GM20000 (cell line): ENCODE data around the gene FSTL4.

Source experiments
- DNase-seq: peaks from one replicate; pipeline ENCODE4 v3.0.0; 2012; ENCODE audit warnings: low spot score
- TF ChIP-seq, protein P1 (sequence below): IDR thresholded peaks from 2 replicates; pipeline ENCODE4 v1.5.1; 2012; ENCODE audit warnings: mild to moderate bottlenecking, control low read depth; ENCODE audit errors: extremely low read depth, missing control alignments

Gene FSTL4

DNA sequence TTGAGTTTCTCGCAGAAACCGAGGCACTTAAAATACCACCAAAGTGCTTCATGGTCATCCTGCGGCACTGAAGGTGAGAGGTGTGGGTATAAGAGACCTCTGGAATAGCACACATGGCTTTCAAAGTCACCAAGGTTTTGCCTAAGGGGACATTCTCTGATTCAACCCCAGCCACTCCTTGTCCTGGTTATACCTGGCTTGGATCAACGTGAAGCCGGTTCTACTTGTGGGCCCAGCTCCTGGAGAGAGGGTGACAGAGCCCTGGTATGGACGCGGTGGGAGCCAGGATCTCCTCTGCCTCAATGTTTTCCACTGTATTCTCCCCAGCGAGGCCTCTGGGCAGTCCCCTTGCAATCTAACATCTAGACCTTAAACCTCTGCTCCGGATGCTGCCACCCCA is 132.0 kb downstream of the FSTL4 start:
- no peak for DNase-seq
- TF ChIP-seq, protein P1, sequence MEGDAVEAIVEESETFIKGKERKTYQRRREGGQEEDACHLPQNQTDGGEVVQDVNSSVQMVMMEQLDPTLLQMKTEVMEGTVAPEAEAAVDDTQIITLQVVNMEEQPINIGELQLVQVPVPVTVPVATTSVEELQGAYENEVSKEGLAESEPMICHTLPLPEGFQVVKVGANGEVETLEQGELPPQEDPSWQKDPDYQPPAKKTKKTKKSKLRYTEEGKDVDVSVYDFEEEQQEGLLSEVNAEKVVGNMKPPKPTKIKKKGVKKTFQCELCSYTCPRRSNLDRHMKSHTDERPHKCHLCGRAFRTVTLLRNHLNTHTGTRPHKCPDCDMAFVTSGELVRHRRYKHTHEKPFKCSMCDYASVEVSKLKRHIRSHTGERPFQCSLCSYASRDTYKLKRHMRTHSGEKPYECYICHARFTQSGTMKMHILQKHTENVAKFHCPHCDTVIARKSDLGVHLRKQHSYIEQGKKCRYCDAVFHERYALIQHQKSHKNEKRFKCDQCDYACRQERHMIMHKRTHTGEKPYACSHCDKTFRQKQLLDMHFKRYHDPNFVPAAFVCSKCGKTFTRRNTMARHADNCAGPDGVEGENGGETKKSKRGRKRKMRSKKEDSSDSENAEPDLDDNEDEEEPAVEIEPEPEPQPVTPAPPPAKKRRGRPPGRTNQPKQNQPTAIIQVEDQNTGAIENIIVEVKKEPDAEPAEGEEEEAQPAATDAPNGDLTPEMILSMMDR, result no peak

GRCh38 chr5:133478199-133478985 is 133.9 kb downstream of the FSTL4 start:
- TF ChIP-seq, protein P1, result no peak
- DNase-seq, result no peak

DNA sequence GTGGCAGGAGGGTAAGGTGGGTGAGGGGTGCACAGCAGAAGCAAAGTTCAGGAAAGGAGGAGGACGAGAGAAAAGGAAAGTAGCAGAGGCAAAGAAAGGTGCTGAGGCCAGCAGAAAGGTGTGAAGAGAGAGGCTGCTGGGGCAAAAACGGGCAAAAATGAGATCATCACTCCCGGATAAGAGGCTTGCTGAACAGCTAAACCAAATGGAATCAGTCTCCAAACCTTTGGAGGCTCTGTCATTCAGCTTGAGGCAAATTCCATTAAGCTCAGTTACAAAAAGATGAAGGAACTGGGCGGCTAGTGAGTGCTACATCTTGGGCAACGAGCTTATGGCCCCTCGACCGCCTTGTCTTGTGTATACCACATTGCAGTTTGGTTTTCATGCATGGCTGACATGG is 136.4 kb downstream of the FSTL4 start:
- no peak for DNase-seq
- TF ChIP-seq, protein P1, result no peak

GRCh38 chr5:133474851-133475590 is 137.3 kb downstream of the FSTL4 start:
- DNase-seq, result no peak
- TF ChIP-seq, protein P1, result no peak

- TF ChIP-seq, protein P1, result no peak
- DNase-seq, result no peak
Observed at GRCh38 chr5:133473291-133473690, 139.1 kb downstream of the FSTL4 start.

GRCh38 chr5:133472829-133473228 is 139.5 kb downstream of the FSTL4 start:
- DNase-seq, result no peak

DNA sequence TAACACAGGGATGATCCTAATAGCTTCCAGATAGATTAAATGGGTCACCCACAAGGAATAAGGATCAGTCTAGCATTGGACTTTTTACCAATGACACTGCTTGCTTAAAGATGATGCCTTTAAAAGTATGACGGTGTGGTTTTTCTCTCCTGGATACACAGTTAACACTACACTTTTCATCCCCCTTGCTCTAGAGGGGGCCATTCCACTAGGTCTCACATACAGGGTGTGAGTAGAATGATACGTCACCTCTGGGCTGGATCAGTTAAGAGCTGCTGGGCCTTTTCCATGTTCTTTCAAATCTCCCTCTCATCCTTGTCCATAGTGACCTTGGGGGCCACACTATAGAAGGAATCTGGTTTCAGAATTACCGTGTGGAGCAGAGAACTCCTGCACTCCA is 140.6 kb downstream of the FSTL4 start:
- TF ChIP-seq, protein P1, result no peak
- DNase-seq, result no peak

More at GRCh38 chr5:133472829-133473228, 139.5 kb downstream of the FSTL4 start:
- TF ChIP-seq, protein P1, result no peak
